ENCODE data around the gene MAN1C1. TPM values are rescaled to one million over a fixed set of nuclear protein-coding genes. Genes with fewer than 3 reads are reported as not detected.

Gene MAN1C1
- total and polyA plus RNA-seq, 9 of the 15 experiments (the other 6 are each of a cell fraction or from before 2014, with no cell fraction given) = 0.04 to 0.44 (median 0.10) TPM; not detected in 3

GRCh38 chr1:25616095-25616986 is at the start of gene MAN1C1 (continued):
- TF ChIP-seq ZNF449 (CRISPR knock-in tag; IDR thresholded peaks at IDR 0.05) (no peak), FOXP1 (CRISPR knock-in tag; IDR thresholded peaks at IDR 0.05) (no peak), THAP12 (CRISPR knock-in tag; IDR thresholded peaks at IDR 0.05) (peak; percentile 48; the same call in 1 of the 2 replicates), CTBP1 (IDR thresholded peaks at IDR 0.05; ENCODE audit: borderline replicate concordance) (peak; percentile 57; the same call in 1 of the 2 replicates), SAFB (IDR thresholded peaks at IDR 0.05; ENCODE audit: borderline replicate concordance, low read depth, low read length) (peak; percentile 23; the same call in 1 of the 2 replicates), ZNF239 (CRISPR knock-in tag; IDR thresholded peaks at IDR 0.05) (no peak), NCOA1 (IDR thresholded peaks at IDR 0.05; ENCODE audit: low read depth) (no peak), RBM17 (IDR thresholded peaks at IDR 0.05; ENCODE audit: borderline replicate concordance, low read depth, low read length) (no peak), CLOCK (CRISPR knock-in tag; IDR thresholded peaks at IDR 0.05; ENCODE audit: borderline replicate concordance) (no peak), ZNF512 (tag; IDR thresholded peaks at IDR 0.05) (no peak), YY1 (IDR thresholded peaks at IDR 0.05; ENCODE audit: borderline replicate concordance in 1 of 3, control insufficient read depth in 1 of 3, extremely low read depth in 1 of 3, insufficient read depth in 3 of 3, insufficient read length in 1 of 3, insufficient replicate concordance in 2 of 3, low read depth in 1 of 3, low read length in 2 of 3) (no peak), KLF16 (IDR thresholded peaks at IDR 0.05) (no peak), ZNF354B (CRISPR knock-in tag; IDR thresholded peaks at IDR 0.05) (no peak)
